Ishikawa (cell line): ENCODE measurements around the gene CD63.

Experiments
- CEBPB ChIP-seq: IDR thresholded peaks from 2 replicates; pipeline ENCODE4 v1.6.1; 2012
- CREB1 ChIP-seq: IDR thresholded peaks from 2 replicates; pipeline ENCODE4 v1.6.1; 2012; ENCODE audit warnings: low read depth
- EGR1 ChIP-seq: IDR thresholded peaks from 2 replicates; pipeline ENCODE4 v1.6.1; 2012
- EP300 ChIP-seq: IDR thresholded peaks from 2 replicates; pipeline ENCODE4 v1.6.1; 2012; ENCODE audit warnings: borderline replicate concordance
- FOXM1 ChIP-seq: IDR thresholded peaks from 2 replicates; pipeline ENCODE4 v1.6.1; 2012; ENCODE audit warnings: low read depth, borderline replicate concordance
- MAX ChIP-seq: IDR thresholded peaks from 2 replicates; pipeline ENCODE4 v1.6.1; 2012
- NFIC ChIP-seq: IDR thresholded peaks from 2 replicates; pipeline ENCODE4 v1.6.1; 2012
- RAD21 ChIP-seq: IDR thresholded peaks from 2 replicates; pipeline ENCODE4 v1.6.1; 2012; ENCODE audit warnings: low read depth
- REST ChIP-seq: IDR thresholded peaks from 2 replicates; pipeline ENCODE4 v1.6.1; 2012; ENCODE audit warnings: low read depth, mild to moderate bottlenecking
- TAF1 ChIP-seq: IDR thresholded peaks from 2 replicates; pipeline ENCODE4 v1.6.1; 2012; ENCODE audit warnings: low read depth, mild to moderate bottlenecking
- TCF12 ChIP-seq: IDR thresholded peaks from 2 replicates; pipeline ENCODE4 v1.6.1; 2012; ENCODE audit warnings: low read depth
- TEAD4 ChIP-seq: IDR thresholded peaks from 2 replicates; pipeline ENCODE4 v1.6.1; 2012
- USF1 ChIP-seq: IDR thresholded peaks from 2 replicates; pipeline ENCODE4 v1.6.1; 2012
- YY1 ChIP-seq: IDR thresholded peaks from 2 replicates; pipeline ENCODE4 v1.6.1; 2012; ENCODE audit warnings: low read depth
- ZBTB7A ChIP-seq: IDR thresholded peaks from 2 replicates; pipeline ENCODE4 v1.6.1; 2012; ENCODE audit warnings: low read depth

Gene CD63

GRCh38 chr12:55729819-55730818 lies 1.3 kb upstream of the CD63 start:
- TF ChIP-seq TCF12 (no peak), CEBPB (no peak), REST (no peak), FOXM1 (no peak)

- TF ChIP-seq CREB1, result no peak
- TF ChIP-seq TEAD4, result no peak
- TF ChIP-seq TCF12, result peak; percentile 11; the same call in 1 of the 2 replicates
- TF ChIP-seq MAX, result peak; percentile 49; the same call in 1 of the 2 replicates
- TF ChIP-seq EGR1, result peak; percentile 38; the same call in 1 of the 2 replicates
- TF ChIP-seq YY1, result peak; percentile 85
- 0 out of 2 replicates have a peak, but pooled peaks have one; percentile 20 for TF ChIP-seq CEBPB
- TF ChIP-seq ZBTB7A, result peak; percentile 94
These were observed 447 bp downstream of the CD63 start for GRCh38 chr12:55728186-55728938.

GRCh38 chr12:55727643-55728185 lies 1.1 kb downstream of the CD63 start:
- no peak for TF ChIP-seq TAF1
- TF ChIP-seq EGR1, result no peak
- TF ChIP-seq USF1, result no peak
- no peak for TF ChIP-seq CREB1
- no peak for TF ChIP-seq YY1
- no peak for TF ChIP-seq CEBPB
- TF ChIP-seq ZBTB7A, result no peak
- TF ChIP-seq MAX, result no peak
- no peak for TF ChIP-seq RAD21
- no peak for TF ChIP-seq FOXM1
- no peak for TF ChIP-seq EP300
- no peak for TF ChIP-seq NFIC
- no peak for TF ChIP-seq REST
- TF ChIP-seq TCF12, result no peak
- TF ChIP-seq TEAD4, result no peak

- TF ChIP-seq CREB1 (no peak), TCF12 (no peak), TAF1 (no peak), CEBPB (no peak), EP300 (no peak), RAD21 (no peak), MAX (no peak), REST (no peak), EGR1 (no peak), NFIC (no peak), TEAD4 (no peak), FOXM1 (no peak), USF1 (no peak), YY1 (no peak), ZBTB7A (no peak)
These were observed 1.8 kb downstream of the CD63 start for GRCh38 chr12:55726971-55727370.
